ENCODE measurements around the gene CCNT2.

CCNT2 gene

GRCh38 chr2:134918526-134919340 is at the start of gene CCNT2:
CCNT2 (plus strand) TSS chr2:134918822; CDS start chr2:134918855, 33 bp downstream.
- H3K4me1 ChIP-seq (ENCODE audit: control insufficient read depth, insufficient read depth, low read length) = peaks cover 4% of the 10 kb centered on the region
- peak within 1 kb of the TSS; percentile 94 to 98 for H3K9ac ChIP-seq (ENCODE audit: low read length in 2 of 2)
- no peaks in the 10 kb centered on the region for H3K9me3 ChIP-seq (ENCODE audit: control insufficient read depth in 2 of 2, low read length in 2 of 2)
- H3K27me3 ChIP-seq (ENCODE audit: control insufficient read depth in 1 of 2, insufficient read depth in 2 of 2, low read length in 2 of 2) = no peaks in the 10 kb centered on the region
- peak within 1 kb of the TSS; percentile 90 to 98 for H3K4me3 ChIP-seq (ENCODE audit: low read length in 2 of 2)
- no peaks in the 10 kb centered on the region for H3K36me3 ChIP-seq (ENCODE audit: control insufficient read depth in 2 of 2, insufficient read depth in 2 of 2, low read length in 2 of 2)
- H3K27ac ChIP-seq (ENCODE audit: low read length) = peak within 1 kb of the TSS; percentile 94

GRCh38 chr2:134869946-134870736 is 48.5 kb upstream of the CCNT2 start:
- H3K27ac ChIP-seq (ENCODE audit: low read length) = no peak overlapping the region

GRCh38 chr2:134873152-134873551 is 45.5 kb upstream of the CCNT2 start:
- Histone ChIP-seq H3K4me3 (ENCODE audit: low read length in 2 of 2) (no peak overlapping the region), H3K4me1 (ENCODE audit: control insufficient read depth, insufficient read depth, low read length) (no peaks in the 10 kb centered on the region), H3K36me3 (ENCODE audit: control insufficient read depth in 2 of 2, insufficient read depth in 2 of 2, low read length in 2 of 2) (peaks cover 0 to 2% of the 10 kb centered on the region in 2 donors), H3K9ac (ENCODE audit: low read length in 2 of 2) (no peak overlapping the region), H3K9me3 (ENCODE audit: control insufficient read depth in 2 of 2, low read length in 2 of 2) (peaks cover 0 to 2% of the 10 kb centered on the region in 2 donors), H3K27me3 (ENCODE audit: control insufficient read depth in 1 of 2, insufficient read depth in 2 of 2, low read length in 2 of 2) (no peaks in the 10 kb centered on the region), H3K27ac (ENCODE audit: low read length) (no peak overlapping the region)

More at GRCh38 chr2:134869946-134870736, 48.5 kb upstream of the CCNT2 start:
- Histone ChIP-seq H3K27me3 (ENCODE audit: control insufficient read depth in 1 of 2, insufficient read depth in 2 of 2, low read length in 2 of 2) (no peaks in the 10 kb centered on the region), H3K36me3 (ENCODE audit: control insufficient read depth in 2 of 2, insufficient read depth in 2 of 2, low read length in 2 of 2) (peaks cover 0 to 2% of the 10 kb centered on the region in 2 donors), H3K9me3 (ENCODE audit: control insufficient read depth in 2 of 2, low read length in 2 of 2) (no peaks in the 10 kb centered on the region), H3K9ac (ENCODE audit: low read length in 2 of 2) (no peak overlapping the region), H3K4me1 (ENCODE audit: control insufficient read depth, insufficient read depth, low read length) (no peaks in the 10 kb centered on the region), H3K4me3 (ENCODE audit: low read length in 2 of 2) (no peak overlapping the region)

GRCh38 chr2:134875309-134875708 is 43.3 kb upstream of the CCNT2 start:
- Histone ChIP-seq H3K36me3 (ENCODE audit: control insufficient read depth in 2 of 2, insufficient read depth in 2 of 2, low read length in 2 of 2) (no peaks in the 10 kb centered on the region), H3K9me3 (ENCODE audit: control insufficient read depth in 2 of 2, low read length in 2 of 2) (peaks cover 0 to 9% of the 10 kb centered on the region in 2 donors), H3K9ac (ENCODE audit: low read length in 2 of 2) (no peak overlapping the region), H3K4me1 (ENCODE audit: control insufficient read depth, insufficient read depth, low read length) (no peaks in the 10 kb centered on the region), H3K27ac (ENCODE audit: low read length) (no peak overlapping the region), H3K27me3 (ENCODE audit: control insufficient read depth in 1 of 2, insufficient read depth in 2 of 2, low read length in 2 of 2) (no peaks in the 10 kb centered on the region), H3K4me3 (ENCODE audit: low read length in 2 of 2) (no peak overlapping the region)

GRCh38 chr2:134882773-134883172 is 35.8 kb upstream of the CCNT2 start:
- Histone ChIP-seq H3K27me3 (ENCODE audit: control insufficient read depth in 1 of 2, insufficient read depth in 2 of 2, low read length in 2 of 2) (no peaks in the 10 kb centered on the region), H3K9me3 (ENCODE audit: control insufficient read depth in 2 of 2, low read length in 2 of 2) (peaks cover 0 to 9% of the 10 kb centered on the region in 2 donors), H3K36me3 (ENCODE audit: control insufficient read depth in 2 of 2, insufficient read depth in 2 of 2, low read length in 2 of 2) (no peaks in the 10 kb centered on the region), H3K4me1 (ENCODE audit: control insufficient read depth, insufficient read depth, low read length) (no peaks in the 10 kb centered on the region), H3K27ac (ENCODE audit: low read length) (no peak overlapping the region), H3K9ac (ENCODE audit: low read length in 2 of 2) (no peak overlapping the region), H3K4me3 (ENCODE audit: low read length in 2 of 2) (no peak overlapping the region)

GRCh38 chr2:134883552-134884293 is 34.9 kb upstream of the CCNT2 start:
- no peaks in the 10 kb centered on the region for H3K27me3 ChIP-seq (ENCODE audit: control insufficient read depth in 1 of 2, insufficient read depth in 2 of 2, low read length in 2 of 2)
- H3K27ac ChIP-seq (ENCODE audit: low read length) = no peak overlapping the region
- H3K4me1 ChIP-seq (ENCODE audit: control insufficient read depth, insufficient read depth, low read length) = no peaks in the 10 kb centered on the region
- H3K4me3 ChIP-seq (ENCODE audit: low read length in 2 of 2) = no peak overlapping the region
- H3K9ac ChIP-seq (ENCODE audit: low read length in 2 of 2) = no peak overlapping the region
- no peaks in the 10 kb centered on the region for H3K36me3 ChIP-seq (ENCODE audit: control insufficient read depth in 2 of 2, insufficient read depth in 2 of 2, low read length in 2 of 2)
- H3K9me3 ChIP-seq (ENCODE audit: control insufficient read depth in 2 of 2, low read length in 2 of 2) = peaks cover 0 to 3% of the 10 kb centered on the region in 2 donors

GRCh38 chr2:134884435-134884834 is 34.2 kb upstream of the CCNT2 start:
- H3K4me3 ChIP-seq (ENCODE audit: low read length in 2 of 2) = no peak overlapping the region
- no peaks in the 10 kb centered on the region for H3K36me3 ChIP-seq (ENCODE audit: control insufficient read depth in 2 of 2, insufficient read depth in 2 of 2, low read length in 2 of 2)
- no peaks in the 10 kb centered on the region for H3K27me3 ChIP-seq (ENCODE audit: control insufficient read depth in 1 of 2, insufficient read depth in 2 of 2, low read length in 2 of 2)
- H3K9me3 ChIP-seq (ENCODE audit: control insufficient read depth in 2 of 2, low read length in 2 of 2) = no peaks in the 10 kb centered on the region
- H3K9ac ChIP-seq (ENCODE audit: low read length in 2 of 2) = no peak overlapping the region
- no peaks in the 10 kb centered on the region for H3K4me1 ChIP-seq (ENCODE audit: control insufficient read depth, insufficient read depth, low read length)
- no peak overlapping the region for H3K27ac ChIP-seq (ENCODE audit: low read length)

GRCh38 chr2:134892282-134893035 is 26.2 kb upstream of the CCNT2 start:
- no peak overlapping the region for H3K4me3 ChIP-seq (ENCODE audit: low read length in 2 of 2)
- no peak overlapping the region for H3K9ac ChIP-seq (ENCODE audit: low read length in 2 of 2)
- H3K4me1 ChIP-seq (ENCODE audit: control insufficient read depth, insufficient read depth, low read length) = no peaks in the 10 kb centered on the region
- no peak overlapping the region for H3K27ac ChIP-seq (ENCODE audit: low read length)
- no peaks in the 10 kb centered on the region for H3K9me3 ChIP-seq (ENCODE audit: control insufficient read depth in 2 of 2, low read length in 2 of 2)
- H3K27me3 ChIP-seq (ENCODE audit: control insufficient read depth in 1 of 2, insufficient read depth in 2 of 2, low read length in 2 of 2) = no peaks in the 10 kb centered on the region
- H3K36me3 ChIP-seq (ENCODE audit: control insufficient read depth in 2 of 2, insufficient read depth in 2 of 2, low read length in 2 of 2) = no peaks in the 10 kb centered on the region

GRCh38 chr2:134897932-134898331 is 20.7 kb upstream of the CCNT2 start:
- Histone ChIP-seq H3K36me3 (ENCODE audit: control insufficient read depth in 2 of 2, insufficient read depth in 2 of 2, low read length in 2 of 2) (no peaks in the 10 kb centered on the region), H3K9ac (ENCODE audit: low read length in 2 of 2) (no peak overlapping the region), H3K27ac (ENCODE audit: low read length) (no peak overlapping the region)

GRCh38 chr2:134899204-134899603 is 19.4 kb upstream of the CCNT2 start:
- no peaks in the 10 kb centered on the region for H3K27me3 ChIP-seq (ENCODE audit: control insufficient read depth in 1 of 2, insufficient read depth in 2 of 2, low read length in 2 of 2)
- no peak overlapping the region for H3K27ac ChIP-seq (ENCODE audit: low read length)
- H3K9me3 ChIP-seq (ENCODE audit: control insufficient read depth in 2 of 2, low read length in 2 of 2) = no peaks in the 10 kb centered on the region
- no peak overlapping the region for H3K9ac ChIP-seq (ENCODE audit: low read length in 2 of 2)
- no peaks in the 10 kb centered on the region for H3K36me3 ChIP-seq (ENCODE audit: control insufficient read depth in 2 of 2, insufficient read depth in 2 of 2, low read length in 2 of 2)
- H3K4me3 ChIP-seq (ENCODE audit: low read length in 2 of 2) = no peak overlapping the region
- no peaks in the 10 kb centered on the region for H3K4me1 ChIP-seq (ENCODE audit: control insufficient read depth, insufficient read depth, low read length)

More at GRCh38 chr2:134897932-134898331, 20.7 kb upstream of the CCNT2 start:
- Histone ChIP-seq H3K4me1 (ENCODE audit: control insufficient read depth, insufficient read depth, low read length) (no peaks in the 10 kb centered on the region), H3K27me3 (ENCODE audit: control insufficient read depth in 1 of 2, insufficient read depth in 2 of 2, low read length in 2 of 2) (no peaks in the 10 kb centered on the region), H3K9me3 (ENCODE audit: control insufficient read depth in 2 of 2, low read length in 2 of 2) (no peaks in the 10 kb centered on the region), H3K4me3 (ENCODE audit: low read length in 2 of 2) (no peak overlapping the region)
